Upper lobe of right lung (tissue), 1 donor: ENCODE measurements around the gene PCDHGB5. TPM values are rescaled to one million over a fixed set of nuclear protein-coding genes. Genes with fewer than 3 reads are reported as not detected.

ENCODE experiments used
- ATAC-seq: fragments of 200-7000 bp; cut with Tn5 transposase; one replicate; pipeline ENCODE4 v1.9.1; 2020; ENCODE audit warnings: mild to moderate bottlenecking, moderate library complexity
- DNase-seq: peaks from one replicate; pipeline ENCODE4 v3.0.0-alpha.2; 2020
- H3K27ac ChIP-seq: fragments of 200-600 bp; one replicate; pipeline ENCODE4 v1.8.0; 2022
- H3K27me3 ChIP-seq: fragments of 200-600 bp; one replicate; pipeline ENCODE4 v1.8.0; 2022; ENCODE audit warnings: mild to moderate bottlenecking
- H3K36me3 ChIP-seq: fragments of 200-600 bp; one replicate; pipeline ENCODE4 v1.8.0; 2022
- H3K4me1 ChIP-seq: fragments of 200-600 bp; one replicate; pipeline ENCODE4 v1.8.0; 2022
- H3K4me3 ChIP-seq: fragments of 200-600 bp; one replicate; pipeline ENCODE4 v1.8.0; 2022; ENCODE audit warnings: mild to moderate bottlenecking
- H3K9me3 ChIP-seq: fragments of 200-600 bp; one replicate; pipeline ENCODE4 v1.8.0; 2022
- intact Hi-C: fragments of 100-400 bp; cut with DNase I; formaldehyde crosslinking; loops from one replicate; pipeline ENCODE4 v1.11.0; 2022
- total RNA-seq: library from RNA; stranded (reverse); fragmentation: NEBNext Ultra II Directional; extraction: Animal tissue kit (Norgen Biotek cat#: 25700); gene quantifications from one replicate; pipeline ENCODE4 v1.2.1, GENCODE V29; 2021
- TF ChIP-seq, protein P1 (sequence below): fragments of 200-600 bp; IDR thresholded peaks from one replicate; pipeline ENCODE4 v1.8.0; 2022; ENCODE audit warnings: antibody characterized with exemption
- donor health status: DM: no; HTN: yes; CAD: no; lungs with severe emphysema.

Gene PCDHGB5
- total RNA-seq, 1 donor from 2014 or later, result 11.0 TPM

GRCh38 chr5:141363952-141364660 lies 33.6 kb upstream of the PCDHGB5 start, which contains the start of gene PCDHGA5:
Gene PCDHGA5, plus strand, starts transcription at chr5:141364162. Its CDS starts 169 bp downstream, at chr5:141364331.
- Histone ChIP-seq H3K27me3 (peaks cover 36% of the 10 kb centered on the region), H3K4me3 (peak within 1 kb of the TSS; percentile 4)

DNA sequence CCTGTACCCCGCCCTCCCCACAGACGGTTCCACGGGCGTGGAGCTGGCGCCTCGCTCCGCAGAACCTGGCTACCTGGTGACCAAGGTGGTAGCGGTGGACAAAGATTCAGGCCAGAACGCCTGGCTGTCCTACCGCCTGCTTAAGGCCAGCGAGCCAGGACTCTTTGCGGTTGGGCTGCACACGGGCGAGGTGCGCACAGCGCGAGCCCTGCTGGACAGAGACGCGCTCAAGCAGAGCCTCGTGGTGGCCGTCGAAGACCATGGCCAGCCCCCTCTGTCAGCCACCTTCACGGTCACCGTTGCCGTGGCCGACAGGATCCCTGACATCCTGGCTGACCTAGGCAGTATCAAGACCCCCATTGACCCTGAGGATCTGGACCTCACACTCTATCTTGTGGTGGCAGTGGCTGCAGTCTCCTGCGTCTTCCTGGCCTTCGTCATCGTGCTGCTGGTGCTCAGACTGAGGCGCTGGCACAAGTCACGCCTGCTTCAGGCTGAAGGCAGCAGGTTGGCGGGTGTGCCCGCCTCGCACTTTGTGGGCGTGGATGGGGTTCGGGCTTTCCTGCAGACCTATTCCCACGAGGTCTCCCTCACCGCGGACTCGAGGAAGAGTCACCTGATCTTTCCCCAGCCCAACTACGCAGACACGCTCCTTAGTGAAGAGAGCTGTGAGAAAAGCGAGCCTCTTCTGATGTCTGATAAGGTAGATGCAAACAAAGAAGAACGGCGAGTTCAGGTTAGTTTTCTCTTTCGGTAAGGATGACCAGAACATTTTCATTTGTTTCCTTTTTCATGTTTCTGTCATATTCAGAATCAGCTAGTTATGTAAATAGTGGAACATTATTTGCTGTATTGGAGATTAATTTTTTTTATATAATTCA lies 31.5 kb upstream of the PCDHGB5 start:
- H3K27me3 ChIP-seq, result peaks cover 29% of the 10 kb centered on the region
- no peak overlapping the region for H3K4me3 ChIP-seq
- DNase-seq, result no peak
- no peaks in the 10 kb centered on the region for H3K4me1 ChIP-seq
- no peak for ATAC-seq
- intact Hi-C loops, result no loop called here
- no peak overlapping the region for H3K27ac ChIP-seq
- peaks cover 19% of the 10 kb centered on the region for H3K9me3 ChIP-seq
- TF ChIP-seq, protein P1, sequence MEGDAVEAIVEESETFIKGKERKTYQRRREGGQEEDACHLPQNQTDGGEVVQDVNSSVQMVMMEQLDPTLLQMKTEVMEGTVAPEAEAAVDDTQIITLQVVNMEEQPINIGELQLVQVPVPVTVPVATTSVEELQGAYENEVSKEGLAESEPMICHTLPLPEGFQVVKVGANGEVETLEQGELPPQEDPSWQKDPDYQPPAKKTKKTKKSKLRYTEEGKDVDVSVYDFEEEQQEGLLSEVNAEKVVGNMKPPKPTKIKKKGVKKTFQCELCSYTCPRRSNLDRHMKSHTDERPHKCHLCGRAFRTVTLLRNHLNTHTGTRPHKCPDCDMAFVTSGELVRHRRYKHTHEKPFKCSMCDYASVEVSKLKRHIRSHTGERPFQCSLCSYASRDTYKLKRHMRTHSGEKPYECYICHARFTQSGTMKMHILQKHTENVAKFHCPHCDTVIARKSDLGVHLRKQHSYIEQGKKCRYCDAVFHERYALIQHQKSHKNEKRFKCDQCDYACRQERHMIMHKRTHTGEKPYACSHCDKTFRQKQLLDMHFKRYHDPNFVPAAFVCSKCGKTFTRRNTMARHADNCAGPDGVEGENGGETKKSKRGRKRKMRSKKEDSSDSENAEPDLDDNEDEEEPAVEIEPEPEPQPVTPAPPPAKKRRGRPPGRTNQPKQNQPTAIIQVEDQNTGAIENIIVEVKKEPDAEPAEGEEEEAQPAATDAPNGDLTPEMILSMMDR, result no peak
- H3K36me3 ChIP-seq, result no peaks in the 10 kb centered on the region

More at GRCh38 chr5:141363952-141364660, 33.6 kb upstream of the PCDHGB5 start, which contains the start of gene PCDHGA5:
- TF ChIP-seq, protein P1, result peak; percentile 7
- H3K4me1 ChIP-seq, result no peaks in the 10 kb centered on the region
- DNase-seq (no peak), ATAC-seq (no peak)
- H3K36me3 ChIP-seq, result no peaks in the 10 kb centered on the region
- intact Hi-C loops, result no loop called here
- peaks cover 14% of the 10 kb centered on the region for H3K9me3 ChIP-seq
- no peak within 1 kb of the TSS for H3K27ac ChIP-seq

DNA sequence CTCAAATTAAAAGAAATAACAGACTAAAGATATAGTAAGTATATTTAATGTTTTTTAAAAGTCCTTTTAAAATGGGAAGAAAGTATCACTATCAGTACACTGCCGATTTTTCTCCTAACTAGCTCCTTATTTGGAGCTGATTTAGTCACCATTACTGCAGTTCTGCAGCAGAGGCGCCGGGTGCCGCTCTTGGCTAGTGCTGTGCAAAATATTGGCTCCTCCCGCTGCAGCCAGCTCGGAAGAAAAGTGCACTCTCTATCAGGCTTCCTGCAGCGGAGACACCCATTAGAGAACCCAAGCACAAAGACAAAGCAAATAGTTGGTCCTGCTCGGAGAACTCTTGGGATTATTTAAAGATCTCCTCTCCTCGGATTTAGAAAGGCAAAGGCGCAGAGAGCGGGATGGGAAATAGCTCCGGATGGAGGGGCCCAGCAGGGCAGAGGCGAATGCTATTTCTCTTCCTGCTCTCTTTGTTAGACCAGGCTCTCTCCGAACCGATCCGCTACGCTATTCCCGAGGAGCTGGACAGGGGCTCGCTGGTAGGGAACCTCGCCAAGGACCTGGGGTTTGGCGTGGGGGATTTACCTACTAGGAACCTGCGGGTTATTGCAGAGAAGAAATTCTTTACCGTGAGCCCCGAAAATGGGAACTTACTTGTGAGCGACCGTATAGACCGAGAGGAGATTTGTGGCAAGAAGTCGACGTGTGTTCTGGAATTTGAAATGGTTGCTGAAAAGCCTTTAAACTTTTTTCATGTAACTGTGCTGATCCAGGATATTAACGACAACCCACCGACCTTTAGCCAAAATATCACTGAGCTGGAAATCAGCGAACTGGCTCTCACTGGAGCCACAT lies 27.5 kb upstream of the PCDHGB5 start, which contains the start of gene PCDHGB3:
PCDHGB3 (plus strand) TSS at position 249 of the 855 bp plus-strand sequence; CDS start at position 402, 153 bp downstream.
- peaks cover 18% of the 10 kb centered on the region for H3K27me3 ChIP-seq
- TF ChIP-seq, protein P1, result peak; percentile 25
- ATAC-seq, result peak; percentile 83
- H3K4me3 ChIP-seq, result peak within 1 kb of the TSS; percentile 32
- intact Hi-C loops, result no loop called here
- H3K9me3 ChIP-seq, result peaks cover 27% of the 10 kb centered on the region
- no peak within 1 kb of the TSS for H3K27ac ChIP-seq
- DNase-seq, result no peak
- no peaks in the 10 kb centered on the region for H3K4me1 ChIP-seq
- H3K36me3 ChIP-seq, result no peaks in the 10 kb centered on the region

GRCh38 chr5:141371572-141372475 lies 25.9 kb upstream of the PCDHGB5 start:
- Histone ChIP-seq H3K4me1 (no peaks in the 10 kb centered on the region), H3K4me3 (no peak overlapping the region), H3K9me3 (peaks cover 30% of the 10 kb centered on the region), H3K27me3 (peaks cover 7% of the 10 kb centered on the region), H3K27ac (no peak overlapping the region), H3K36me3 (no peaks in the 10 kb centered on the region)
- intact Hi-C loops, result no loop called here
- TF ChIP-seq, protein P1, result no peak
- DNase-seq, result no peak
- no peak for ATAC-seq
